HG02970 (cell line): ENCODE measurements around the gene FOLR1.

ENCODE experiments used
- ATAC-seq: cut with Tn5 transposase; IDR thresholded peaks from one replicate; pipeline ENCODE4 v1.9.1; 2021; ENCODE audit warnings: mild to moderate bottlenecking, moderate library complexity, moderate number of reproducible peaks; ENCODE audit not compliant: unreplicated experiment, low FRiP score

The FOLR1 gene

DNA sequence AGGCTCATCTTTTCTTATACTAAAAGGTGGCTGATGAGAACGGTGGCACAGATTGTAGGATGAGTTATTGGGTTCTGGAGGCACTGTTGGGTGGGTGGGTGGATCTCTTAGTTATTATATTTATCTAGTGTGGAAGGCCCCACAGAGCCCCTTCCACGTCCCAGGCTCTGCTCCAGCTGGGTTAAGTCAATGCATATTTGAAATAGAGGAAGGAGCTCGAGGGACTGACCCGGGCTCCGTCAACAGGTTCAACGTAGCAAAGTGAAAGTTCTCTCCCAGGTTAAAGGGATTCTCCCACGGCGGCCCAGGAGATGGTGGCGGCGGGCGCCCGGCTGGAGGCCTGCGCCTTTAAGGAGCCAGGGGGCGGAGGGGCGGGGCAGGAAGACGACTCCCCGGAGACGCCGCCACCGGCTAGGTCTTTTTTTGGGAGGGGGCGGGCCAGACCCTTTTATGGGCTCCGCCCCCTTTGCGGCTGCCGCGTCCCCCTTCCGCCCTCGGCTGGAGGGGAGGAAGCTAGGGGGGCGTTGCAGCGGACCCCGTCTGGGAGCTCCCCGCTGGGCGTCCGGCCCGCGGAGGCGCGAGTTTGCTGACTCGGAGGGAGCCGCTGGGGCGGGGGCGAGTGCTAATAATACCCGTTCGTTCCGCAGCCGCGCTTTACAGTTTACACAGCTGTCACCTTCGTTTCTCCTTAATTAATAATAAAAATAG, 31.1 kb downstream of the FOLR1 start:
- ATAC-seq: peak; percentile 78

- peak; percentile 52 for ATAC-seq
These were observed 31.9 kb downstream of the FOLR1 start for GRCh38 chr11:72223615-72224563.

GRCh38 chr11:72224564-72225410, 32.8 kb downstream of the FOLR1 start, which contains the start of gene INPPL1:
Gene INPPL1 (plus strand): TSS chr11:72224767. CDS start chr11:72224985, 218 bp downstream.
- no peak for ATAC-seq

GRCh38 chr11:72225411-72225951, 33.5 kb downstream of the FOLR1 start:
- no peak for ATAC-seq

DNA sequence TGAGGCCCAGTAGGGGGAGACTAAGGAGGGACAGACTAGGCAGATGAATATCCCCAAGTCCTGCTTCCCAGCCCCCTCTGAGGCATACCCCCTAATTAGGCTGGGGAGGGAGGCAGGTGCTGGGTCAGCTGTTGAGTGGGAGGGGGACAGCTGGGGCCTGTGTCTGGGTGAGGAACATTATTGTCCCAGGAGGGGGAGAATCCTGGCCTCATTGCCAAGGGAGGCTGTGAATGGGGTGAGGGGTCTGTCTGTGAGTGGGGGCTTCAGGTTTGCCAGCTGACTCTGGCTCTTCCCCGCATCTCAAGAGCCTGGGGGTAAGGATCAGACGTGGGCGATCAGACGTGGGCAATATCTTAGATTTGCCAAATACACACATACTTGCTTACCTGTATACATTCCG, 34.8 kb downstream of the FOLR1 start:
- no peak for ATAC-seq

DNA sequence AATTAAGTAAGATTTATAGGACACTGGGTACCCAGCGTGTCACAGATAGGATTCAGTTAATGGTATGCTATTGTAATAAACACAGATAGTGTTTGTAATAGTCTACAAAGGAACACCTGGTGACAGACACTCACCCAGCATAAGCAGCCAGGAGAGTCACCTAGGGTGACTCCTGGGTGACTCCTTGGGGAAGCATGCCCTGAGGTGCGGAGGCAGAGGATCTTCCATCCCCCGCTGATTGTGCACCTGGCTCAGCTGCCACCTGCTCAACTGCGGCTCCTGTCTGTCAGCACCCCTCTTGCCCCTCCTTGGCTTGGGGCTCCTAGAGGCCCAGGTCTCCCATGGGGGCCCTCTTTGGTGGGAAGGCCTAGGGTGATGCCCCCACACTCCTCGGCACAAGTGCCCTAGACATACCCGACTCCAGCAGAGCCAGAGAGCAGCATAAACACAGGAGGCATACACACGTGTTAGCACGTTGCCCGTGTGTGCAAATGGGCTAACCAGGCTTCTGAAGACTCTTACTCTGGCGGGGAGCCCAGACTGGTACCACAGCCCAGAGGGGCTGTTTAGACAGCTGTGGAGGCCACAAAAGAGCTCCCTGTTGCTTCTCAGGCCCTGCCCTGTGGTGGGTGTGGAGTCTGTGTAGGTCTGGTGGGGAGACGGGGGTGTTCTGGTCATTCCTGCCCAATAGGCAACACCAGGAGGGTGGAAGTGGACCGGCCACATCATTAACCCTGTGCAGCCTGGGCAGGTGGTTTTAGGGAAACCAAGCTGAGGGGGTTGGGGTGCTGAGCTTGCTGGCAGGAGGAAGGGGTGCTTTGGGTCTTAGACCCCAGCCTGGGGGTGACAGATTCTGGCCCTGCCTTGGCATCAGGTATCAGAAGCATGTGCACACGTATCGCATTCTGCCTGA, 35.6 kb downstream of the FOLR1 start:
- ATAC-seq: no peak

- ATAC-seq: no peak
These were observed 36.4 kb downstream of the FOLR1 start for GRCh38 chr11:72228229-72228843.

DNA sequence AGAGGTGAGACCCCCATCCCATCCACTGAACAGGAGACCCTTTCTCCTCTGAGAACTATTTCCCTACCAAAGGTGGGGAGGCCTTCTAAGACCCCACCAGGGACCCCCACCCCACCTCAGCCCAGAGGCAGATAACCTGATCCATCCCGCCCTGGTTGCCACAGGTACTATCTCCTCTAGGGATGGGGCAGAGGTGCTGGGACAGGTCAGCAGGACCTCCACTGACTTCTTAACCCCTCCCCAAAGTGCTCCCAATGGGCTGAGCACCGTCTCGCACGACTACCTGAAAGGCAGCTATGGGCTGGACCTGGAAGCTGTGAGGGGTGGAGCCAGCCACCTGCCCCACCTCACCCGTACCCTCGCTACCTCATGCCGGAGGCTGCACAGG, 36.9 kb downstream of the FOLR1 start:
- no peak for ATAC-seq

GRCh38 chr11:72229336-72229924, 37.5 kb downstream of the FOLR1 start:
- ATAC-seq: no peak

DNA sequence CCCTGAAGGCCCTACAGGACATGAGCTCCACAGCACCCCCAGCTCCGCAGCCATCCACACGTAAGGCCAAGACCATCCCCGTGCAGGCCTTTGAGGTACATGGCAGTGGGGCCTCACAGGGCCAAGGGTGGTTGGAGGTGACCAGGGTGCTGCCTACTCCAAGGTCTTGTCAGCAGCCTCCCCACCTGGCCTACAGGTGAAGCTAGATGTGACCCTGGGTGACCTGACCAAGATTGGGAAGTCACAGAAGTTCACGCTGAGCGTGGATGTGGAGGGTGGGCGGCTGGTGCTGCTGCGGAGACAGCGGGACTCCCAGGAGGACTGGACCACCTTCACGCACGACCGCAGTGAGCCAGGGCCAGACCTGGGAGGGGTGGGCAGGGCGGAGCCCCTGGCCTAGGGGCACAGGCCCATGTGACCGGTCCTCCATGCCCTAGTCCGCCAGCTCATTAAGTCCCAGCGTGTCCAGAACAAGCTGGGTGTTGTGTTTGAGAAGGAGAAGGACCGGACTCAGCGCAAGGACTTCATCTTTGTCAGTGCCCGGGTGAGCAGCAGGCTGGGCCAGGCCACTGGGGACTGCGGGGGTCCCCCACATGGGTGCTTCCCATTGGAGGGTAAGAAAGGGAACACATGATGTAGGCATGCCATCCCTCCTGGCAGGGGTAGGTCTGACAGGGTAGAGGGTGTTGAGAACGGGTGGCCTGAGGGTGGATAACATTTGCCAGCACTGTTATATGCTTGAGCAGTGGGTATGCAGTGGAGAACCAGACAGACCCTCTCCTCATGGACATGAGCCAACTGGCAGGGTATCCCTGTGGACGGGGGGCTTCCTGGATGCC, 38.2 kb downstream of the FOLR1 start:
- ATAC-seq: no peak

DNA sequence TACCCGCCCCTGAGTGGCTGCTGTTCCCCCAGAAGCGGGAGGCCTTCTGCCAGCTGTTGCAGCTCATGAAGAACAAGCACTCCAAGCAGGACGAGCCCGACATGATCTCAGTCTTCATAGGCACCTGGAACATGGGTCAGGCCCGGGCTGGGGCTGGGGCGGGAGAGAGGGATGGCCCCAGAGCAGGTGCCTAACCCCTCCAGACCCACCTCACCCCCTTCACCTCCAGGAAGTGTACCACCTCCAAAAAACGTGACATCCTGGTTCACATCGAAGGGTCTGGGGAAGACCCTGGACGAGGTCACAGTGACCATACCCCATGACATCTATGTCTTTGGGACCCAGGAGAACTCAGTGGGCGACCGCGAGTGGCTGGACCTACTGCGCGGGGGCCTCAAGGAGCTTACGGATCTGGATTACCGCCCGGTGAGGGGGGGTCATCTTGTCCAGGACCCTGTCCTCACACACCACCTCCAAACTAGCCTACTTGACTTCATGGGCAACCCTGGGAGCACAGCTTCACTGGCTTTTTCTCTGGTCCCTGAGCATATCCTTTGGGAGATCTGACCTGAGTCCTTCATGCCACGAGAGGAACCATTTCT, 38.9 kb downstream of the FOLR1 start:
- ATAC-seq: no peak

DNA sequence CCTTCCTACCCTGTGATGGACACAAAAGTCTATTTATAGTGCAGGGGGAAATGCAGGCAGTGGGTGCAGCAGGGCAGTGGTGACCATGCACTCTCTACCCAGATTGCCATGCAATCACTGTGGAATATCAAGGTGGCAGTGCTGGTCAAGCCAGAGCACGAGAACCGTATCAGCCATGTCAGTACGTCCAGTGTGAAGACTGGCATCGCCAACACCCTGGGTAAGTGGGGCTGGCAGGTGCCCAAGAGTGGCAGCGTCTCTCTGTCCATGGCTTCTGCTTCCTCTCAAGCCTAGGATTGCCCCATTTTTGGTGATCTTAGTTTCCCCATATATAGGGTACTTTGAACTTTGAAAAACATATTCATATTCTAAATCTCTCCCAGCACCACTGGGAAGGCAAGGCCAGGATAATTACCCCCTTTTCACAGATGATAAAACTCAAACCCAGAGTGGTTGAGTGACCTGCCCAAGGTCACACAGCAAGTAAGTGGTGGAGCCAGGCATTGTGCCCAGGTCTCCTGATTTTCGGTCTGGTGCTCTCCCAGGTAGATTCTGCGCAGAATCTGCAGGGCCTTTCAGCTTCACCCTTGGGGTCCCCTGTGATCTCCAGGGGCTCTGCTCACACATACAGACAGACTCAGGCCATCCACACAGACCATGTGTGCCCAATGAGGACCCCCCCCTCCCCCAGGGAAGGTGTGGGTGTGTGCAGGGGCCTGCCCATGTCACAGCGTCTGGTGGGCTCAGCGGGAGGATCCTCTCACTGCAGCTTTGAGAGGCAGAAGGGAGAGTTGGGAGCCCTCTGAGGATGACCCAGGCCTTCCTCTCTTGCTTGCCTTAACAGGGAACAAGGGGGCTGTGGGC, 39.7 kb downstream of the FOLR1 start:
- no peak for ATAC-seq

- no peak for ATAC-seq
These were observed 40.5 kb downstream of the FOLR1 start for GRCh38 chr11:72232260-72233055.

DNA sequence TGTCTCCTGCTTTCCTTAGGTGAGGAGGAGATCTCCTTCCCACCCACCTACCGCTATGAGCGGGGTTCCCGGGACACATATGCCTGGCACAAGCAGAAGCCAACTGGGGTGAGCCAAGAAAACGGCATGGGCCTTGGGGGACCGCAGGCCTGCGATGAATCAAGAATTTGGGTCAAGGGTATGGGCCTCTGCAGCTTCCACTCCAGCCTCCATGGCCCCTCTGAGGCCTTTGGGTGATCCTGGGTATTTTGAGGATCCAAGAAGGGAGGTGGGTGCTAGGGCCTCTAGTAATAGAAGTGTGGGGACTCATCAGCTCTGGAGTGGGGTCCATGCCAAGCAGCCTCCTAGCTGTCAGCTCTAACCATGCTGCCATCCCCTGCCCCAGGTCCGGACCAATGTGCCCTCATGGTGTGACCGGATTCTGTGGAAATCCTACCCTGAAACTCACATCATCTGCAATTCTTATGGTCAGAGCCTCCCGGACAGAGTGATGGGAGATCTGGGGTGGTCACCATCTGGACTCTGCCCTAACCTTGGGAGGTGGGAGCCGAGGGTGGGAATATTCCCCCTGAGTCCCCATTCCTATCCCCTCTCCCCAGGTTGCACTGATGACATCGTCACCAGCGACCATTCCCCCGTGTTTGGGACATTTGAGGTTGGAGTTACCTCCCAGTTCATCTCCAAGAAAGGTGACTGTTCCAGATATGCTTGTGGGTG, 41.3 kb downstream of the FOLR1 start:
- ATAC-seq: no peak
